K562 (cell line): ENCODE results near the gene DENND2C. TPM values are rescaled to one million over a fixed set of nuclear protein-coding genes. Genes with fewer than 3 reads are reported as not detected.
A peak's percentile ranks its signal among the peaks of the same experiment; 100 is the strongest.

Source experiments
- ARNT ChIP-seq, 2 experiments: fragments of 450-650 bp; IDR thresholded peaks; 2 replicates each; pipeline ENCODE4 v1.6.1; 2016; ENCODE audit warnings: mild to moderate bottlenecking in 1 of 2
- FOXJ2 ChIP-seq: fragments of 200-800 bp; sonication (Bioruptor generic); IDR thresholded peaks from 2 replicates; pipeline ENCODE4 v1.6.1; 2016; ENCODE audit warnings: missing genetic modification characterization, missing compliant biosample characterization
- HCFC1 ChIP-seq: IDR thresholded peaks from 2 replicates; pipeline ENCODE4 v1.6.1; 2012; ENCODE audit warnings: low read depth, low read length, improper control_type of control experiment
- JUN ChIP-seq, 2 experiments: sonication (generic) in 1 of 2; formaldehyde crosslinking in 1 of 2; IDR thresholded peaks; 2 replicates each; pipeline versions ENCODE4 v1.6.1 to v1.8.0; 2012 to 2022; ENCODE audit warnings: borderline replicate concordance in 2 of 2, mild to moderate bottlenecking in 2 of 2, improper control_type of control experiment in 1 of 2, low read depth in 1 of 2, low read length in 1 of 2, missing genetic modification reagents in 1 of 2
- L3MBTL2 ChIP-seq: fragments of 450-650 bp; IDR thresholded peaks from 2 replicates; pipeline ENCODE4 v1.6.1; 2016; ENCODE audit warnings: mild to moderate bottlenecking, moderate library complexity
- MBD2 ChIP-seq: sonication (generic); IDR thresholded peaks from 2 replicates; pipeline ENCODE4 v1.6.1; 2016; ENCODE audit warnings: low read depth, borderline replicate concordance
- MECOM ChIP-seq: fragments of 250-450 bp; sonication (Bioruptor Pico); IDR thresholded peaks from 2 replicates; pipeline ENCODE4 v1.8.0; 2022; ENCODE audit warnings: inconsistent platforms
- MEF2D ChIP-seq: conservative IDR thresholded peaks from 2 replicates; pipeline ENCODE4 v1.6.1; 2016; ENCODE audit warnings: low read depth, missing genetic modification characterization, missing compliant biosample characterization
- MYNN ChIP-seq, 2 experiments: sonication (generic); formaldehyde crosslinking in 1 of 2; IDR thresholded peaks; 2 replicates each; pipeline versions ENCODE4 v1.5.0 to v1.6.1; 2016 to 2020; ENCODE audit warnings: antibody characterized with exemption in 1 of 2, missing genetic modification reagents in 1 of 2
- NBN ChIP-seq: fragments of 450-650 bp; IDR thresholded peaks from 2 replicates; pipeline ENCODE4 v1.6.1; 2016; ENCODE audit warnings: low read depth, mild to moderate bottlenecking
- NCOA2 ChIP-seq, 2 experiments: fragments of 450-650 bp; IDR thresholded peaks; 2 replicates each; pipeline ENCODE4 v1.6.1; 2018; ENCODE audit warnings: mild to moderate bottlenecking in 2 of 2, moderate library complexity in 1 of 2; ENCODE audit not compliant: partially characterized antibody in 2 of 2
- POU5F1 ChIP-seq: fragments of 150-350 bp; IDR thresholded peaks from 2 replicates; pipeline ENCODE4 v1.6.1; 2014; ENCODE audit warnings: borderline replicate concordance, low read length, low read depth, mild to moderate bottlenecking; ENCODE audit not compliant: partially characterized antibody
- TAF9B ChIP-seq: fragments of 450-650 bp; IDR thresholded peaks from 2 replicates; pipeline ENCODE4 v1.6.1; 2018; ENCODE audit warnings: mild to moderate bottlenecking; ENCODE audit not compliant: partially characterized antibody
- TBP ChIP-seq: optimal IDR thresholded peaks from 2 replicates; pipeline ENCODE3; 2011; ENCODE audit warnings: low read depth, low read length, improper control_type of control experiment
- TEAD4 ChIP-seq, 2 experiments: sonication (generic) in 1 of 2; formaldehyde crosslinking in 1 of 2; IDR thresholded peaks; 2 replicates each; pipeline versions ENCODE4 v1.6.1 to v1.8.0; 2012 to 2022; ENCODE audit warnings: borderline replicate concordance in 1 of 2, inconsistent platforms in 1 of 2, low read length in 1 of 2, mild to moderate bottlenecking in 1 of 2, missing genetic modification reagents in 1 of 2
- TRIM28 ChIP-seq: fragments of 450-650 bp; IDR thresholded peaks from 2 replicates; pipeline ENCODE4 v1.6.1; 2017
- polyA plus RNA-seq, 8 experiments: library from polyadenylated mRNA; depleted of rRNA in 4 of 8; stranded (reverse) in 5 of 8; unstranded in 3 of 8; fragments of >200 nt; fragmentation: Nextera tagmentation in 2 of 8; fragmentation: Illumina TruSeq in 1 of 8; extraction: Ambion mirVana in 2 of 8; extraction: Trizol in 1 of 8; gene quantifications; 2 replicates each; pipeline versions ENCODE4 v1.2.1 to v1.2.3, GENCODE V29; 2011 to 2014; ENCODE audit warnings: inconsistent platforms in 1 of 8, missing spikeins in 1 of 8
- total RNA-seq, 7 experiments: library from RNA; depleted of rRNA in 6 of 7; stranded (reverse); fragments of >200 nt in 6 of 7; fragmentation: Illumina TruSeq in 2 of 7; extraction: Trizol in 2 of 7; gene quantifications; 2 replicates each; pipeline versions ENCODE4 v1.2.1 to v1.2.3, GENCODE V29; 2011 to 2021; ENCODE audit warnings: low replicate concordance in 1 of 7
- TF ChIP-seq, protein P1 (sequence below): sonication (generic); formaldehyde crosslinking; IDR thresholded peaks from 2 replicates; pipeline ENCODE4 v1.8.1; 2023; ENCODE audit warnings: missing genetic modification reagents, mild to moderate bottlenecking, borderline replicate concordance
- TF ChIP-seq, protein P2 (sequence below): sonication (generic); IDR thresholded peaks from 2 replicates; pipeline ENCODE4 v1.6.1; 2016
- TF ChIP-seq, protein P3 (sequence below): fragments of 450-650 bp; formaldehyde crosslinking; IDR thresholded peaks from 2 replicates; pipeline ENCODE4 v1.4.0; 2020; ENCODE audit warnings: mild to moderate bottlenecking, mixed read lengths

The DENND2C gene
- total and polyA plus RNA-seq, 9 of the 15 experiments (the other 6 are each of a cell fraction or from before 2014, with no cell fraction given): 0.03 to 0.25 (median 0.14) TPM

DNA sequence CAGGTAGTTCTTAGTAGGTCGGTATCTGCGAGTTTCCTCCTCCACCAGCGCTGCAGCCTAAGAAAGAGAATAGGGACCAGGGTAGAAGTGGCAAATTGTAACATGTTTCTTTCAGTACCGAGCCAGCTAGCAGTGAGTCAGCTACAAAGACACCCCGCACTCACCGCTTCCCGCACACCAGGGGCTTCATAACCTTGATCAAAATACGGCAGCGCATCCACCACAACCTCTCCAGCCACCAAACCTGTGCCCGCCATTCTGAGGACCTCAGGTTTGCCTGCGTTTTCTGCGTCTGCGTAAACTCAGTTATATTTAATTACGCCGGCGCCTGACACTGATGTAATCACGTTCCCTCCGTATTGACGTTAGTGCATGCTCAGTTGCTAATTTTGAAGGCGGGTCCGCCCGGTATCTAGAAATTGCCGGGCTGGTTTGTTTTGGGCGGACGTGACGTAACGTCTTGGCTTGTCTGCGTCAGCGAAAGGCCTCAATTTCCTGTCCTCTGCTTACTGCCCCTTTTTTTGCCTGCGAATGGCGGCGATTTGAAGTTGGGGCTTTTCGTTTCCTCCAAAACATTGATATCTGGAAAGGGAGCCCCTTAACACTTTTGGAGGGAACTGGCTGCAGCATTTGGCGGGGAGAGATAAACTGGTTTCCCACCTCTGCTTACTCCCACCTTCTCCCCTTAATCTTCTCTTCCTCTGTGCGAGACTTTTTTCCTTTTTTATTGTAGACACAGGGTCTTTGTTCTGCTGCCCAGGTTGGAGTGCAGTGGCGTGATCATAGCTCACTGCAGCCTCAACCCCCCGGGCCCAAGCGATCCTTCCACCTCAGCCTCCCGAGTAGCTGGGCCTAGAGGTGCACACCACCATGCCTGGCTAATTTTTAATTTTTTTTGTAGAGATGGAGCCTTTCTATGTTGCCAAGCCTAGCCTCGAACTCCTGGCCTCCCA, 88.2 kb downstream of the DENND2C start, which contains the start of gene BCAS2 (continued):
- TF ChIP-seq, protein P1, sequence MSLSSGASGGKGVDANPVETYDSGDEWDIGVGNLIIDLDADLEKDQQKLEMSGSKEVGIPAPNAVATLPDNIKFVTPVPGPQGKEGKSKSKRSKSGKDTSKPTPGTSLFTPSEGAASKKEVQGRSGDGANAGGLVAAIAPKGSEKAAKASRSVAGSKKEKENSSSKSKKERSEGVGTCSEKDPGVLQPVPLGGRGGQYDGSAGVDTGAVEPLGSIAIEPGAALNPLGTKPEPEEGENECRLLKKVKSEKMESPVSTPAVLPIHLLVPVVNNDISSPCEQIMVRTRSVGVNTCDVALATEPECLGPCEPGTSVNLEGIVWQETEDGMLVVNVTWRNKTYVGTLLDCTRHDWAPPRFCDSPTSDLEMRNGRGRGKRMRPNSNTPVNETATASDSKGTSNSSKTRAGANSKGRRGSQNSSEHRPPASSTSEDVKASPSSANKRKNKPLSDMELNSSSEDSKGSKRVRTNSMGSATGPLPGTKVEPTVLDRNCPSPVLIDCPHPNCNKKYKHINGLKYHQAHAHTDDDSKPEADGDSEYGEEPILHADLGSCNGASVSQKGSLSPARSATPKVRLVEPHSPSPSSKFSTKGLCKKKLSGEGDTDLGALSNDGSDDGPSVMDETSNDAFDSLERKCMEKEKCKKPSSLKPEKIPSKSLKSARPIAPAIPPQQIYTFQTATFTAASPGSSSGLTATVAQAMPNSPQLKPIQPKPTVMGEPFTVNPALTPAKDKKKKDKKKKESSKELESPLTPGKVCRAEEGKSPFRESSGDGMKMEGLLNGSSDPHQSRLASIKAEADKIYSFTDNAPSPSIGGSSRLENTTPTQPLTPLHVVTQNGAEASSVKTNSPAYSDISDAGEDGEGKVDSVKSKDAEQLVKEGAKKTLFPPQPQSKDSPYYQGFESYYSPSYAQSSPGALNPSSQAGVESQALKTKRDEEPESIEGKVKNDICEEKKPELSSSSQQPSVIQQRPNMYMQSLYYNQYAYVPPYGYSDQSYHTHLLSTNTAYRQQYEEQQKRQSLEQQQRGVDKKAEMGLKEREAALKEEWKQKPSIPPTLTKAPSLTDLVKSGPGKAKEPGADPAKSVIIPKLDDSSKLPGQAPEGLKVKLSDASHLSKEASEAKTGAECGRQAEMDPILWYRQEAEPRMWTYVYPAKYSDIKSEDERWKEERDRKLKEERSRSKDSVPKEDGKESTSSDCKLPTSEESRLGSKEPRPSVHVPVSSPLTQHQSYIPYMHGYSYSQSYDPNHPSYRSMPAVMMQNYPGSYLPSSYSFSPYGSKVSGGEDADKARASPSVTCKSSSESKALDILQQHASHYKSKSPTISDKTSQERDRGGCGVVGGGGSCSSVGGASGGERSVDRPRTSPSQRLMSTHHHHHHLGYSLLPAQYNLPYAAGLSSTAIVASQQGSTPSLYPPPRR (CRISPR knock-in tag): no peak
- TF ChIP-seq TRIM28: no peak
- no peak for TF ChIP-seq TEAD4 (IDR thresholded peaks at IDR 0.05; ENCODE audit: low read length)
- no peak for TF ChIP-seq TEAD4 (CRISPR knock-in tag; IDR thresholded peaks at IDR 0.05; ENCODE audit: borderline replicate concordance)
- TF ChIP-seq HCFC1: peak; percentile 83
- peak in 1 of 2 experiments; percentile 18; a peak in 2 of 4 replicates for TF ChIP-seq ARNT (IDR thresholded peaks at IDR 0.05)
- 0 out of 2 replicates have a peak, but pooled peaks have one; percentile 28 for TF ChIP-seq MECOM (CRISPR knock-in tag)
- peak; percentile 84 for TF ChIP-seq JUN (IDR thresholded peaks at IDR 0.05; ENCODE audit: borderline replicate concordance, low read depth, low read length)
- TF ChIP-seq JUN (CRISPR knock-in tag; IDR thresholded peaks at IDR 0.05; ENCODE audit: borderline replicate concordance): no peak; the same call in 1 of the 2 replicates
- TF ChIP-seq FOXJ2 (tag): 0 out of 2 replicates have a peak, but pooled peaks have one; percentile 73
- no peak for TF ChIP-seq MYNN (IDR thresholded peaks at IDR 0.05)
- TF ChIP-seq MYNN (CRISPR knock-in tag; IDR thresholded peaks at IDR 0.05): no peak
- peak; percentile 87 for TF ChIP-seq NBN
- TF ChIP-seq POU5F1: peak; percentile 70
- TF ChIP-seq, protein P2, sequence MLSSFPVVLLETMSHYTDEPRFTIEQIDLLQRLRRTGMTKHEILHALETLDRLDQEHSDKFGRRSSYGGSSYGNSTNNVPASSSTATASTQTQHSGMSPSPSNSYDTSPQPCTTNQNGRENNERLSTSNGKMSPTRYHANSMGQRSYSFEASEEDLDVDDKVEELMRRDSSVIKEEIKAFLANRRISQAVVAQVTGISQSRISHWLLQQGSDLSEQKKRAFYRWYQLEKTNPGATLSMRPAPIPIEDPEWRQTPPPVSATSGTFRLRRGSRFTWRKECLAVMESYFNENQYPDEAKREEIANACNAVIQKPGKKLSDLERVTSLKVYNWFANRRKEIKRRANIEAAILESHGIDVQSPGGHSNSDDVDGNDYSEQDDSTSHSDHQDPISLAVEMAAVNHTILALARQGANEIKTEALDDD: no peak
- 0 out of 2 replicates have a peak, but pooled peaks have one; percentile 52 for TF ChIP-seq MEF2D (tag)
- peak; percentile 35; the same call in 1 of the 2 replicates for TF ChIP-seq MBD2
- peak; percentile 94 for TF ChIP-seq L3MBTL2
- peak; percentile 76 for TF ChIP-seq TBP
- peak; percentile 82 for TF ChIP-seq TAF9B
- no peak for TF ChIP-seq NCOA2 (IDR thresholded peaks at IDR 0.05; ENCODE audit: partially characterized antibody in 2 of 2)
- TF ChIP-seq, protein P3, sequence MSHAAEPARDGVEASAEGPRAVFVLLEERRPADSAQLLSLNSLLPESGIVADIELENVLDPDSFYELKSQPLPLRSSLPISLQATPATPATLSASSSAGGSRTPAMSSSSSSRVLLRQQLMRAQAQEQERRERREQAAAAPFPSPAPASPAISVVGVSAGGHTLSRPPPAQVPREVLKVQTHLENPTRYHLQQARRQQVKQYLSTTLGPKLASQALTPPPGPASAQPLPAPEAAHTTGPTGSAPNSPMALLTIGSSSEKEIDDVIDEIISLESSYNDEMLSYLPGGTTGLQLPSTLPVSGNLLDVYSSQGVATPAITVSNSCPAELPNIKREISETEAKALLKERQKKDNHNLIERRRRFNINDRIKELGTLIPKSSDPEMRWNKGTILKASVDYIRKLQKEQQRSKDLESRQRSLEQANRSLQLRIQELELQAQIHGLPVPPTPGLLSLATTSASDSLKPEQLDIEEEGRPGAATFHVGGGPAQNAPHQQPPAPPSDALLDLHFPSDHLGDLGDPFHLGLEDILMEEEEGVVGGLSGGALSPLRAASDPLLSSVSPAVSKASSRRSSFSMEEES (CRISPR knock-in tag): no peak
